GM11168 (cell line): ENCODE measurements around the gene HES6.

Source experiments
- in situ Hi-C: fragments of 300-500 bp; cut with MboI; formaldehyde crosslinking; loops from one replicate; pipeline ENCODE4 v1.12.0; 2022; ENCODE audit warnings: low sequenced_read_pairs; ENCODE audit not compliant: unreplicated experiment

Gene HES6

GRCh38 chr2:238203973-238204683 lies 35.7 kb downstream of the HES6 start:
- in situ Hi-C loops, result no loop called here

- in situ Hi-C loops, result no loop called here
Measured at GRCh38 chr2:238203094-238203972, 36.5 kb downstream of the HES6 start, which contains the start of gene ILKAP. Gene ILKAP (minus strand): TSS chr2:238203695. CDS start chr2:238203553, 142 bp downstream.

- in situ Hi-C loops, result no loop called here
Measured at GRCh38 chr2:238202326-238203093, 37.3 kb downstream of the HES6 start.

GRCh38 chr2:238190445-238190844 lies 49.4 kb downstream of the HES6 start:
- in situ Hi-C loops, result no loop called here
